KOPT-K1 (cell line): Measurements from ENCODE around the gene CREB3L2.
A peak's percentile ranks its signal among the peaks of the same experiment; 100 is the strongest.
"Not testable (repeated sequence)": the region's sequence is repeated elsewhere in the genome, so short reads cannot be mapped to it uniquely, and the experiment has no call there.

Experiments
- H3K27ac ChIP-seq: fragments of 200-600 bp; sonication (generic); 2 replicates; pipeline ENCODE4 v1.5.1; 2016; ENCODE audit warnings: antibody characterized with exemption, mild to moderate bottlenecking, low read depth, low read length; ENCODE audit not compliant: poor library complexity, severe bottlenecking
- H3K36me3 ChIP-seq: fragments of 200-600 bp; sonication (generic); 2 replicates; pipeline ENCODE4 v1.5.1; 2017; ENCODE audit warnings: antibody characterized with exemption, mild to moderate bottlenecking, low read length, moderate library complexity; ENCODE audit not compliant: insufficient read depth
- H3K9me3 ChIP-seq: fragments of 200-600 bp; sonication (generic); 2 replicates; pipeline ENCODE4 v1.5.1; 2017; ENCODE audit warnings: antibody characterized with exemption, low read length, mild to moderate bottlenecking; ENCODE audit not compliant: insufficient read depth, poor library complexity, severe bottlenecking

Gene CREB3L2

GRCh38 chr7:138001529-138002095, at the start of gene CREB3L2:
TSS of gene CREB3L2 (minus strand) at chr7:138002086. CDS start at chr7:138001705, 381 bp downstream.
- H3K27ac ChIP-seq, result peak within 1 kb of the TSS; percentile 62
- H3K9me3 ChIP-seq, result no peaks in the 10 kb centered on the region
- H3K36me3 ChIP-seq, result no peaks in the 10 kb centered on the region

DNA sequence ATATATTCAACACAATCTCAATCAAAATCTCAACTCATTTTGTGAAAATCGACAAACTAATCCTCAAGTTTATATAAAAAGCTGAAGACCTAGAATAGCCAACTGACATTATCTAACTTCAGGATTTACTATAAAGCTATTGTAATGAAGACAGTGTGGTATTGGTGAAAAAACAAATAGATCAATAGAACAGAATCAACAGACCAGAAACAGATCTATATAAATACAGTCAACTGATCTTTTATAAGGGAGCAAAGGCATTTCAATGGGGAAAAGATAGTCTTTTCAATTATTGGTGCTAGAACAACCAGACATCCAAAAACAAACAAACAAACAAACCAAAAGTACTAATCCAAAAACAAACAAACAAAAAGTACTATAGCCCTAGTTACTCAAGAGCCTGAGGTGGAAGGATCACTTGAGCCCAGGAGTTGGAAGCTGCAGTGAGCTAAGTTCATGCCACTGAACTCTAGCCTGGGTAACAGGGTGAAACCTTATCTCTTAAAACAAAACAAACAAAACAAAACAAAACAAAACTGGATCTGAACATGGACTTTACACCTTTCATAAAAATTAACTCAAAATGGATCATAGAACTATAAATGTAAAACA, 47.7 kb upstream of the CREB3L2 start:
- no peaks in the 10 kb centered on the region for H3K36me3 ChIP-seq
- H3K9me3 ChIP-seq, result no peaks in the 10 kb centered on the region
- no peak overlapping the region for H3K27ac ChIP-seq

GRCh38 chr7:138047907-138048306, 46.0 kb upstream of the CREB3L2 start:
- Histone ChIP-seq H3K9me3 (no peaks in the 10 kb centered on the region), H3K27ac (no peak overlapping the region)

DNA sequence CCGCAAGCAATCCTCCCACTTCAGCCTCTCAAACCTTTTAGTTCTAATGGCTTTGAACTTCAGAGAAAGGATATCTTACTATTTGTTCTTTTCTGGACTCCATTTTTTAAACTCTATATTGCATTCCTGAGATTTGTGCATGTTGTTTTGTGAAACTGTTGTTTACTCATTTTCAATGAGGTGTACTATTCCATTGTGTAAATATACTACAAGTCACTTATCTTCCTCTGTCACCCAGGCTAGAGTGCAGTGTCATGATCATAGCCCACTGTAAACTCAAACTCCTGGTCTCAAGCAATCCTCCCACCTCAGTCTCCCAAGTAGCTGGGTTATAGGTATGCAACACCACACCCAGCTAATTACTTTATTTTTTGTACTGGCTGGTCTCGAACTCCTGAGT, 43.0 kb upstream of the CREB3L2 start:
- no peaks in the 10 kb centered on the region for H3K9me3 ChIP-seq
- H3K27ac ChIP-seq, result no peak overlapping the region
- H3K36me3 ChIP-seq, result no peaks in the 10 kb centered on the region

More at GRCh38 chr7:138047907-138048306, 46.0 kb upstream of the CREB3L2 start:
- H3K36me3 ChIP-seq, result no peaks in the 10 kb centered on the region

DNA sequence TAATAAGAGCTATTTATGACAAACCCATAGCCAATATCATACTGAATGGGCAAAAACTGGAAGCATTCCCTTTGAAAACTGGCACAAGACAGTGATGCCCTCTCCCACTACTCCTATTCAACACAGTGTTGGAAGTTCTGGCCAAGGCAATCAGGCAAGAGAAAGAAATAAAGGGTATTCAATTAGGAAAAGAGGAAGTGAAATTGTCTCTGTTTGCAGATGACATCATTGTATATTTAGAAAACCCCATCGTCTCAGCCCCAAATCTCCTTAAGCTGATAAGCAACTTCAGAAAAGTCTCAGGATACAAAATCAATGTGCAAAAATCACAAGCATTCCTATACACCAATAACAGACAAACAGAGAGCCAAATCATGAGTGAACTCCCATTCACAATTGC, 38.2 kb upstream of the CREB3L2 start:
- H3K9me3 ChIP-seq, result peaks cover 22% of the 10 kb centered on the region
- not testable (repeated sequence) for H3K27ac ChIP-seq

DNA sequence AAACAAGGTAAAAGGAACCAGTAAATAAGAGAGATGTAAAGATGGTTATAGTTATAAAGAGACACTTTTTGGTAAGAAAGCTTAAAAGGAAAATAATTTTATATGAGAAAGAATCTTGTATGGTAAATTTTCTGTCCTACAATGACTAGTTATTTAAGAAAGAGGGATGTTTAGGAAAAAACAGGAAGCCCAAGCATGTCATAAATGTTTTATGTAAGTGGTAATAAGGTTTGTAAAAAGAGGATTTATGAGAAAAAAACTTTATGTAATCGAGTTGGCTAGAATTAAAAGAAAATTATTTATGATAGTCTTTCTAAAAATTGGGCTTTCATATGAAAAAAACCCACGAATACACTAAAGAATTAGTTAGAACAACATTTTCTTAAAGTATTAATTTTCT, 34.2 kb upstream of the CREB3L2 start:
- H3K27ac ChIP-seq, result no peak overlapping the region
- H3K9me3 ChIP-seq, result peaks cover 34% of the 10 kb centered on the region
- no peaks in the 10 kb centered on the region for H3K36me3 ChIP-seq

More for the DNA sequence above, 38.2 kb upstream of the CREB3L2 start:
- H3K36me3 ChIP-seq, result not testable (repeated sequence)

GRCh38 chr7:138033241-138033640, 31.4 kb upstream of the CREB3L2 start:
- no peak overlapping the region for H3K27ac ChIP-seq
- H3K36me3 ChIP-seq, result no peaks in the 10 kb centered on the region
- peaks cover 34% of the 10 kb centered on the region for H3K9me3 ChIP-seq

- Histone ChIP-seq H3K9me3 (peaks cover 34% of the 10 kb centered on the region), H3K27ac (no peak overlapping the region), H3K36me3 (no peaks in the 10 kb centered on the region)
These were observed 30.9 kb upstream of the CREB3L2 start for GRCh38 chr7:138032770-138033169.

DNA sequence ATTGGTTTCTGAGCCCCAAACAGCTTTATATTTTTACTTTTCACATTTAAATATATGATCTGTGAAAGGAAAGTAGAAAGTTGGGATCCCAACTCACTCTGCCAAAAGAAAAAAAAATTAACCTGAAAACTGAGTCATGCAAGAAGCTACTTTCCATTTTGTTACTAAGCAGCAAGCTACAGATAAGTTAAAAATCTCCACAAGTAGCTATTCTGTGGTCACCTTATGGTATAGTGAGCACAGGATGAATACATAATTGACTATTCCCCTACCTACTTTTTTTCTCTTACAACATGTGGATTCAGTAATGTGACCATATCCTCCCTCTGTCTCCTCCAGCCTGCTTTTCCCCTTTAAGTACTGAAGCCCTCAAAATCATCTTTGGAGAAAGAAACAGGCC, 30.3 kb upstream of the CREB3L2 start:
- Histone ChIP-seq H3K27ac (no peak overlapping the region), H3K9me3 (peaks cover 30% of the 10 kb centered on the region), H3K36me3 (no peaks in the 10 kb centered on the region)

DNA sequence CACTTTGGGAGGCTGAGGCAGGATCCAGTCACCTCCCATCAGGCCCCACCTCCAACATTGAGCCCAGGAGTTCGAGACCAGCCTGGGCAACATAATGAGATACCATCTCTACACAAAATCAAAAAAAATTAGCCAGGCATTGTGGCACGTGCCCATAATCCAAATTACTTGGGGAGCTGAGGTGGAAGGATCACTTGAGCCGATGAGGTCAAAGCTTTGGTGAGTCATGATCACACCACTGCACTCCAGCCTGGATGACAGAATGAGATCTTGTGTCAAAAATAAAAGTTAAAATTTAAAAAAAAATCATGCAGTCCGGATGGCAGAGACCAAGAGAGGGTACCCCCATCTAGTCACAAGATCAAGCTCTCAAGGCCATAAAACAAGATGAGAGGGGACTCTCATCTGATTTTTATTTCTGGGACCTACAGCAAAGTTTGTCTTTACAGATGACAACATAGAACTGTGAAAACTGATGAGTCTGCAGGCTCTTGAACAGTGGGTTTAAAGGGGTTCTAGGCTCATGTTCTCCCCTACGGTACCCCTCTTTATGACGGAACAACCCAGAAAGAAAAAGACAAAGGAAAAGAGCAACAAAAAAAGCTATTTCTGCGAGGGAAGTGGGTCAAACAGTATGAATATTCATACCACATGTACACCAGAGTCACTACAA, 28.9 kb upstream of the CREB3L2 start:
- Histone ChIP-seq H3K27ac (no peak overlapping the region), H3K36me3 (no peaks in the 10 kb centered on the region), H3K9me3 (peaks cover 20% of the 10 kb centered on the region)

- Histone ChIP-seq H3K36me3 (no peaks in the 10 kb centered on the region), H3K27ac (no peak overlapping the region), H3K9me3 (peaks cover 20% of the 10 kb centered on the region)
These were observed 28.1 kb upstream of the CREB3L2 start for GRCh38 chr7:138029941-138030340.

GRCh38 chr7:138029126-138029525, 27.2 kb upstream of the CREB3L2 start:
- Histone ChIP-seq H3K9me3 (peaks cover 16% of the 10 kb centered on the region), H3K27ac (no peak overlapping the region), H3K36me3 (no peaks in the 10 kb centered on the region)

GRCh38 chr7:138027100-138027499, 25.2 kb upstream of the CREB3L2 start:
- H3K27ac ChIP-seq, result no peak overlapping the region
- no peaks in the 10 kb centered on the region for H3K36me3 ChIP-seq
- peaks cover 14% of the 10 kb centered on the region for H3K9me3 ChIP-seq

GRCh38 chr7:138025215-138026186, 23.6 kb upstream of the CREB3L2 start:
- Histone ChIP-seq H3K36me3 (no peaks in the 10 kb centered on the region), H3K27ac (no peak overlapping the region), H3K9me3 (peaks cover 14% of the 10 kb centered on the region)

- Histone ChIP-seq H3K27ac (no peak overlapping the region), H3K36me3 (no peaks in the 10 kb centered on the region), H3K9me3 (peaks cover 14% of the 10 kb centered on the region)
These were observed 22.9 kb upstream of the CREB3L2 start for GRCh38 chr7:138024765-138025164.
